NCI-H524 treated with DMSO at 0.1 percent for 48 hours (cell line): ENCODE measurements around the gene ITGB1BP2.
"Not testable (repeated sequence)": the region's sequence is repeated elsewhere in the genome, so short reads cannot be mapped to it uniquely, and the experiment has no call there.

Source experiments
- DNase-seq: peaks from one replicate; lab custom pipeline; 2025; lab: John Stamatoyannopoulos, UW

Gene ITGB1BP2

DNA sequence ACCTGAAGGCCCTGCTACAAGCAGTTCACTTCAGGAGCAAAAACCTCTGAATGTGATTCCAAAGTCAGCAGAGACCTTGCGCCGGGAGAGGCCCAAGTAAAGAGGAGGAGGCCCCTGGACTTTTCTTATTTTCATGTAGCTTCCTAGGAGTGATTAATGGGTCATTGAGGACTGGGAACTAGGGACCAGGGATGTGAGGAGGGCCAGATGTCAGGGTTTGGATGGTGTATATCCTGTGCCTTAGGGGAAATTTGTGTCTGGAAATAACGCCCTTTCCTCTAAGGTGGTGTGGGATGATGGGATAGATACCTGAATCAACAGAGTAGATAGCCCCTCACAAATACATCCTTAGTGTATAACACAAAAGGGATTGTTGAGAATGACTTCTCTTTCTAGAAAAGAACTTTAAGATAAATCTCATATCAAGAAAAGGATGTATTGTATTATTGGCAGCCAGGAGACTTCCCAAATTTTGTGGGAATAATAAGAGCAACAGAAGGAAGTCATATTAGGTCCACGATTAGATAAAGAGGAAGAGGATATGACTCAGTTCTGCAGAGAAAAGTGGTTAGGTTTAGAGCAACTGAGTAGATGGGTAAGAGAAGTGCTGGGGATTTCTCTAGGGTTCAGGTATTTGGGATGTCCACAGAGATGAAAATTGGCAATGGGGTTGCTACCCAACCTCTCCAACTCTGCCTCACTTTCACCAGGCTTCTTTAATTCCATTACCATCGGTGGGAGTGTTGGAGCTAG, 1.1 kb downstream of the ITGB1BP2 start:
- no peak for DNase-seq

DNA sequence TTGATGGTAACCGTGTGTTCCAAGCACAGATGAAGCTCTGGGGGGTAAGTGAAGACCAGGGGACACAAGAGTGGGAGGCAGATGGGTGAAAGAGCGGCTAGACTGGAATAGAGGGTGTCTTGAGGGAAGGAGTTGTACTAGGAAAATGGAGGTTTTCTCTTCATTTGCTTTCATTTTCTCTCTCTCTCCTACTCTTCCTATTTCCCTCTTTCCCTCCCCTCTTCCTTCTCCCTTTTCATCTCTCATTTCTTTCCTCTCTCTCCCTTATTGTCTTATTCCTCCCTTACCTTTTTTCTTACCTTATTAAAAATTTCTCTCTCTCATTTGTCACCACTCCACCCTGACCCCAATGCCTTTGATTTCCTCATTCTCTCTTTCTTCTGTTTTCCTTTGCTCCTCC, 3.0 kb downstream of the ITGB1BP2 start:
- no peak for DNase-seq

DNA sequence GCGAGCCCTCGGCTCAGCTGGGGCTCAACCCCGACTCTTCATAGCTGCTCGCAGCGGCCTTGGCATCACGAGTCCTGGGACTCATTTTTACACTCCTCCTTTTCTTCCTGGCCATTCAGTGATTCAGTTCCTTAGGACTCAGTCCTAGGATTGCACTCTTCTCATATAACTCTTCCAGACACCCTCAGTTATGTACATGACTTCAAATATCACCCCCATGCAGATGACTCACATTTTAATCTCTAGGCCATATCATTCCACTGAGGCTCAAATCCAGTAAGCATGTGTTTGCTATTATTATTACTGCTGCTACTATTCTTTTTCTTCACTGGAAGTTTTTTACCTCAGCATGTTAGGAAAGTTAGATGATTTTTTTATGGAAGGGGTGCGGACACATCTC, 14.4 kb downstream of the ITGB1BP2 start:
- DNase-seq = no peak

DNA sequence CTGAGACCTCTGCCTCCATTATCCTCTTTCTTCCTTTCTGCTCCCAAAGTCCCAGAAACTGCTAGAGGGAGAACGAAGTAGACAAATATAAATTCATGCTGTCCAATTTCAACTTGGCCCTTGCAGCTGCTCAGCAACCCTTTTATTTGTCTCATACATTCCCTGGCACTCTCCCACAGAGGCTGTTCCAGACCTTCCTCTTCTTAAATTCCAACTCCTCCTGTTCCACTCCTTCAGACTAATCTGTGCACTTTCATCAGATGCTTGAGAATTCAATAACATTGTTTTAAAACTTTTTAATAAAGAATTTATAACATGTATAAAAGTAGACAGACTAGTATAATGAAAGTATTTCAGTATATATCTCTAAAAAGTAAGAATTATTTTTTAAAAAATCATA, 15.4 kb downstream of the ITGB1BP2 start:
- not testable (repeated sequence) for DNase-seq

DNA sequence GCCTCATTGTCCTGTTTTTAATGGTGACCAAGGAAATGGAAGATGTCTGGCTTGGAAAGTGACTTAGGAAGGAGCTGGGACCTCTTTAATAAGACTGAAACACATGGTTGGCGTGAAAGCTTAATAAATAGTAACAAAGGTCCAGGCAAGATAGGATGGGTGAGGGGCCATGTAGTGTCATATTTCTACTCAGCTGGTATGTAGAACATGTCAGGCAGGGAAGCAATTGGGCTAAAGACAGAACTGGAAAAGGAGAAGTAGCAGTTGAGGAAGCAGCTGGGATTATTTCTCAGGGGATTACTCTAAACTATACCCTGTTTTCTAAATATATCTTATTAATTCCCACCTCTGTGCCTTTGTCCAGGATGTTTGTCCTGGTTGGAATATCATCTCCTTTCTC, 18.6 kb downstream of the ITGB1BP2 start:
- no peak for DNase-seq

DNA sequence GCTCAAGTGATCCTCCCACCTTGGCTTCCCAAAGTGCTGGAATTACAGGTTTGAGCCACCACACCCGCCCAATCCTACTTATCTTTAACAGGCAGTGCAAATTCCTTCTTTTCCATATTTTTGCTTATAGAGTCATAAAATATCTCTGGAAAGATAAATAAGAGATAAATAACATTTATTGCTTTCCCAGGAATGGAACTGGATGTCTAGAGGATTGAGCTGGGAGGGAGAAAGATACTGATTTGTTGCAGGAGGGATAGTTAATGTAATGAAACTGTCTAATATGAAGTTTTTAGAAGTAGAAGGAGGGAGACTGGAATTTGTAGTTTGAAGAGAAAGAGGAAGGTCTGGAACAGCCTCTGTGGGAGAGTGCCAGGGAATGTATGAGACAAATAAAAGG, 20.2 kb downstream of the ITGB1BP2 start:
- DNase-seq = no peak

DNA sequence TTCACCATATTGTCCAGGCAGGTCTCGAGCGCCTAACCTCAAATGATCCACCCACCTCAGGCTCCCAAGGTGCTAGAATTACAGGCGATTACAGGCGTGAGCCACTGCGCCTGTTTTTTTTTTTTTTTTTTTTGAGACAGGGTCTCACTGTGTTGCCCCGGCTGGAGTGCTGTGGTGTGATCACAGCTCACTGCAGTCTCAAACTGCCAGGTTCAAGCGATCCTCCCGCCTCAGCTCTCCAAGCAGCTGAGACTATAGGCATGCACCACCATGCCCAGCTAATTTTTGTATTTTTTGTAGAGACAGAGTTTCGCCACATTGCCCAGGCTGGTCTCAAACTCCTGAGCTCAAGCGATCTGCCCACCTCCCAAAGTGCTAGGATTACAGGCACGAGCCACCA, 22.9 kb downstream of the ITGB1BP2 start:
- not testable (repeated sequence) for DNase-seq

DNA sequence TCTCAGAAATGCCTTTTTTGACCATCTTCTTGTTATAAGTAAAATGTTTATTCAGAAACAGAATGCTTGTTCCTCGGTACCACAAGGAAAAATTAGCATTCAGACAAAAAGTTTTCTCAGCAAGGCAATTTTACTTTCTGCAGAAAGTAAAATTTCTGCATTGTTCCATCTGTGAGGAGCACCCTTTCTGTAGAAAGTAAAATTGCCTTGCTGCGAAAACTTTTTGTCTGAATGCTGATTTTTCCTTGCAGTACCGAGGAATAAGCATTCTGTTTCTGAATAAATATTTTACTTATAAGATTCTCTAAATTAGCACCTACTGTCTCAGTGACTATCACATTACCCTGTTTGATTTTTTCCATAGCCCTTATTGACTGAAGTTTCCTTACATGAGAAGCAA, 24.8 kb downstream of the ITGB1BP2 start:
- no peak for DNase-seq

DNA sequence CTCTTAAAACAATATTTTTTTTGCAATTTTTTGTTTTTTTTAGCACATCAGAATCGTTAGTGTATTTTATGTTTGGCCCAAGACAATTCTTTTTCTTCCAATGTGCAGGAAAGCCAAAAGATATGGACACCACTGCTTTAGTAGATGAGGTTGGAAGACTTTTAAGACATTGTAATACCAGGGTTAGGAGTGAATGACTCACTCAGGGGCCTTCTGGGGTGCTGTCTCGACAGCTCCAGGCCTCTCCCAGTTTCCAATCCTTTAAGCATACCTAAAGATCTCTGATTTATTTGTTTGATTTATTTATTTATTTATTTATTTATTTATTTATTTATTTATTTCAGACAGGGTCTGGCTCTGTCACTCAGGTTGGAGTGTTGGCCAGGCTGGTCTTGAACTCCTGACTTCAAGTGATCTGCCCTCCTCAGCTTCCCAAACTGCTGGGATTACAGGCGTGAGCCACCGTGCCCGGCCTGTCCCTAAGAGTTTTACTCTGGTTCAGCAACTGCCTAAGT, 47.7 kb downstream of the ITGB1BP2 start:
- not testable (repeated sequence) for DNase-seq

DNA sequence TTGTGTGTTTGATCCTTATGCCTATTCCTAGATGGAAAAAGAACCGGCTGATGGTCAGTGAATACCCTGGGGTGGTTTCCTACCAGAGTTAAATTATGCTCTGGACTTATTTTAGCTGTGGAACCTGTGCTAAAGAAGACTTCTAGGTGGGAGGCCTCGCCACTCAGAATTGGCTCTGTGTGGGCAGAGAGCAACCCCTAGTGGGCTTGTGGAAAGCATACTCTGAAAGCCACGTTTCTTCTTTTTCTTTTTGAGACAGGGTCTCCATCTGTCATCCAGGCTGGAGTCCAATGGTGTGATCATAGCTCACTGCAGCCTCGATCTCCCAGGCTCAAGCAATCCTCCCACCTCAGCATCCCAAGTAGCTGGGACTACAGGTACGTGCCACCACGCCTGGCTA, 48.3 kb downstream of the ITGB1BP2 start:
- DNase-seq = not testable (repeated sequence)

DNA sequence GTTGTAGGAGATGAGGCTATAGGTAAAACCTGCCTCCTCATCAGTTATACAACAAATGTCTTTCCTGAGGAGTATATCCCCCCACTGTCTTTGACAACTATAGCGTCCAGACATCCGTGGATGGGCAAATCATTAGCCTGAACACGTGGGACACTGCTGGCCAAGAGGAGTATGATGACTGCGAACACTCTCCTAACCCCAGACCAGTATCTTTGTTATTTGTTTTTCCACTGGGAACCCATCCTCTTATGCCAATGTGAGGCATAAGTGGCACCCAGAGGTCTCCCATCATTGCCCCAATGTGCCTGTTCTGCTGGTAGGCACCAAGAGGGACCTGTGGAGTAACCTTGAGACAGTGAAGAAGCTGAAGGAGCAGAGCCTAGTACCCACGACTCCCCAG, 50.9 kb downstream of the ITGB1BP2 start:
- DNase-seq = not testable (repeated sequence)
